ENCODE results near the gene GULP1.

- no peak for TF ChIP-seq CTCF (IDR thresholded peaks at IDR 0.05; ENCODE audit: borderline replicate concordance, extremely low read depth, low read length, poor library complexity, severe bottlenecking)
- no peak for TF ChIP-seq EZH2 (IDR thresholded peaks at IDR 0.05; ENCODE audit: borderline replicate concordance, low read depth, low read length, severe bottlenecking)
Measured at GRCh38 chr2:188511346-188511745, 219.7 kb downstream of the GULP1 start.

Measured in DND-41 (cell line).